HG02943 (cell line): ENCODE measurements around the gene RAD51B.

Experiments
- ATAC-seq: cut with Tn5 transposase; IDR thresholded peaks from one replicate; pipeline ENCODE4 v1.9.1; 2021; ENCODE audit warnings: mild to moderate bottlenecking, low read depth, moderate library complexity; ENCODE audit not compliant: unreplicated experiment

RAD51B gene

GRCh38 chr14:68639000-68639757, 819.6 kb downstream of the RAD51B start:
- no peak for ATAC-seq

DNA sequence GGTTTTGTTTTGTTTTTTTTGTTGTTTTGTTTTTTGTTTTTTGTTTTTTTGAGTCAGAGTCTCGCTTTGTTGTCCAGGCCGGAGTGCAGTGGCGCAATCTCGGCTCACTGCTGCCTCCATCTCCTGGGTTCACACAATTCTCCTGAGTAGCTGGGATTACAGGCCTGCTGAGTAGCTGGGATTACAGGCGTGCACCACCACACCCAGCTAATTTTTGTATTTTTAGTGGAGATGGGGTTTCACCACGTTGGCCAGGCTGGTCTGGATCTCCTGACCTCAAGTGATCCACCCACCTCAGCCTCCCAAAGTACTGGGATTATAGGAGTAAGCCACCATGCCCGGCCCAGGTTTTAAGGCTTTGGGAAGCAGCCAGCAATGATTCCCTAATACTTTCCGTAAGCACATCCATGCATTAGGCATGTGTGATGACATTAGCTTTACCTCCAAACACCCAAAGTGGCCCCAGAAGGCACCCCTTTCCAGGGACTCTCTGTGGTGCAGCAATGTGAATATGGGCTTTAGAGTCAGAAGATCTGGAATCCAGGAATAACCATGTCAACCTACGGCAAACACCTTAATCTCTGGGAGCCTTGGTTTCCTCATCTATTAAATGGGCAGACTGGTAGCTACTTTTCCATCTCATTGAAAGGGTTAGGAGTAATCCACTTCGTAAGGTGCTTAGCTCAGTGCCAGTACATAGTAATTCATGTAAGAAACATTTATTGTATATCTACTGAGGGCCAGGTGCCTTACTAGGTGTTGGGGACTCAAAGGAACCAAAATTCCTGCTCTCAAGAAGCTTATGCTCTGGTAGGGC, 820.4 kb downstream of the RAD51B start:
- no peak for ATAC-seq

GRCh38 chr14:68643673-68644072, 824.1 kb downstream of the RAD51B start:
- no peak for ATAC-seq

DNA sequence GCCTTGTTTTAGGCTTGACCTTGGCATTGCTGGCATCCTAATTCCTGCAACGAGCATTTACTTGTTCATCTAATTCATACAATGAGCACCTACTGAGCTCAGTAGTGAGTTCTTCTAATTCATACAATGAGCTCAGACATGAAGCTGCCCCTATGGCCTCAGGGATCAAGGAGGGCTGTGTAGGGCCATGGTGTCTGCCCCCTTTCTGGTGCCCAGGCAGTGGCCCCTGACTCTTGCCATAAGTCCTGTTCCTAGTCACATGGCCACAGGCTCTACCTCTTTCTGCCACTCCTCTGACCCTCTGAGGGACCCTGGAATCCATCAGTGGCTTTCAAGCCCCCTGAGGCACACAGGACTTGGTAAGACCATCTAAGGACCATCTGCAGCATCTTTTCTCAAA, 824.5 kb downstream of the RAD51B start:
- no peak for ATAC-seq

DNA sequence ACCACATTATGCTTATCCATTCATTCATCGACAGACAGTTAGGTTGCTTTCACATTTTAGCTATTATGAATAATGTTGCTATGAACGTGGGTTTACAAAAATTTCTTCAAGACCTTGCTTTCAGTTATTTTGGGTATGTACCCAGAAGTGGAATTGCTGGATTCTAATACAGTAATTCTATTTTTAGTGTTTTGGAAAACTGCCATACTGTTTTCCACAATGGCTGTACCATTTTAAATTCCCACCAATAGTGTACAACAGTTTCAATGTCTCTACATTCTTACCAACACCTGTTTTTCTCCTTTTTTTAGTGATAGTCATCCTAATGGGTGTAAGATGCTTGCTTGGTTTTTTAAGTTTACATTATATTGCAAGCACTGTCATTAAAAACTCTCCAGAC, 825.8 kb downstream of the RAD51B start:
- ATAC-seq, result no peak

GRCh38 chr14:68649476-68650189, 830.1 kb downstream of the RAD51B start:
- ATAC-seq, result no peak

DNA sequence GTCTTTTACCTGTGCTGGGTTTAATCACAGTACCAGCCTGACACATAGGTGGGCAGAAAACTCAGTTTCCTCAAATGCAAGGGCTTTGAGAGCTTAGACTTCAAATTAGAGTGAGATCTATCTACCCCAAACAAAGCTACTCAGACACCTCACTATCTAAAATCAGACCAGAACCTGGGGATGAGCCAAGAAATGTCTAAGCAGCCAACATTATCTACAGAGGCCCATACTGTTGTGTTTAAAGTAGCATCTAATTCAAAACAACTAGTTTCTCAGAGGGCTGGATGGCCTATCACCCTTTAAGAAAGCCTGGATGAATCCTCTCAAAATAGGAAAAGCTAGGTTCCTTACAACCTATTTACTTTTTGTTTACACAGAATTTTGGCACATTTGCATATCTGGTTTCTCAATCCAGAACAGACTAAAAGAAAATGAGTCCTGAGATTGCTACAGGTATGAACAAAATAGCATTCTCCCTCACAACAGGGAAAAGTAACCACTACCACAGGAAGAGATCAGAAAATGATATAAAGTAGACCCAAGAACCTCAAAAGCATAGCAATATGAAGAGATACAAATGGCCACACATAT, 830.9 kb downstream of the RAD51B start:
- no peak for ATAC-seq

DNA sequence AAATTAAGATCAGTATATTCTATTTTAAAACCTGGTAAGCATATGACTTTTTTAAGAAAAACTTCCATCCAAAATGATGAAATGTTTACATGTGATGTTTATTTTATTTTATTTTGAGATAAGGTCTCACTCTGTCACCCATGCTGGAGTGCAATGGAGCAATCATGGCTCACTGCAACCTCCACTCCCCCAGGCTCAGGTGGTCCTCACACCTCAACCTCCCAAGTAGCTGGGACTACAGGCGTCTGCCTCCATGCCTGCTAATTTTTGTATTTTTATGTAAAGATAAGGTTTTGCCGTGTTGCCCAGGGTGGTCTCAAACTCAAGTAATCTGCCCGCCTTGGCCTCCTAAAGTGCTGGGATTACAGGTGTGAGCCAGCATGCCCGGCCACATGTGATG, 831.5 kb downstream of the RAD51B start:
- ATAC-seq, result no peak

DNA sequence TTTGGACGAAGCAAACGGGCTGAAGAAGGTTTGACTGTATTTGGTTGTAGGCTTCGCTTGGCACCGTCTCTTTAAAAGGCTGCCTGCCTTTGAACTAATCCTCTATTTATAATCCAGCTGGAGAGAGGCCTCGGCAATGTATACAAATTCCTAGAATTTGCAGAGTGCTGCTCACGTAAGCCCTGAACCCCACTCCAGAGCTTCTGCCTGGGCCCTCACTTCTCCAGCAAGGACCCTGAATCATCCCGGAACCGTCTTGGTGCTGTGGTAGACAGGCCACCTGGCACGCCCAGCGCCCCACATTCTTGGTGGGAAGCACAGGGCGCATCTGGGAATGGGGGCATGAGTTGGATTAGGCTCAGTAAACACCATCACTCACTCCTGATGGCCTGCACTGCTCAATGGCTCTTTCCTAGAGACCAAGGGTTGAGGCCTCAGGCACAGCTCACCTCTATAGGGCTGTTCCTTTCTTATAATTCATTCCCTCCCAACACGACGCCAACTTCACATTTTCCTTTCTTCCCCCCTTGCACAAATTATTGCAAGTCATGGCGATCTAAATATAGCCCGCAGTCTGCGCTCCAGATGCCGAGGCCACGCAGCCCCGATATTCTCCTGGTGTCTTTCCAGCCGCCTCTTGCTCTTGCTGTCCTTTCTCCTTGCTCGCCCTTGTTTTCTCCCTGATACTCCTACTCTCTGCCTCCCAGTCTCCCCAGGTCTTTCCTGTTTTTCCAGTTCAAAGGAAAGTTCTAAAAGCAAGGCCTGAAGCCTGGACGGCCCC, 832.3 kb downstream of the RAD51B start:
- ATAC-seq, result no peak

DNA sequence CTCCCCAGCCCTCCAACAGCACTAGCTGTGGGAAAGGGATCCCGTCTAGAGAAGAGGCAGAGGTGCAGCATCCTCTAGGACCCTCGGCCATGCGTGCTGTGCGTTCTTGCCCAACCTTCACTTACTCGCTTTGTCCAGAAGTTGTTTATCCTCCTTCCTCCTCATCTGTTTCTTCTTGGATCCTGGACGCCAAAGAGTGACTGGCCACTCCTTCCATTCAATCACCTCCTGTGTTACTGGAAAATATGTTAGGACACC, 832.8 kb downstream of the RAD51B start:
- ATAC-seq, result no peak

DNA sequence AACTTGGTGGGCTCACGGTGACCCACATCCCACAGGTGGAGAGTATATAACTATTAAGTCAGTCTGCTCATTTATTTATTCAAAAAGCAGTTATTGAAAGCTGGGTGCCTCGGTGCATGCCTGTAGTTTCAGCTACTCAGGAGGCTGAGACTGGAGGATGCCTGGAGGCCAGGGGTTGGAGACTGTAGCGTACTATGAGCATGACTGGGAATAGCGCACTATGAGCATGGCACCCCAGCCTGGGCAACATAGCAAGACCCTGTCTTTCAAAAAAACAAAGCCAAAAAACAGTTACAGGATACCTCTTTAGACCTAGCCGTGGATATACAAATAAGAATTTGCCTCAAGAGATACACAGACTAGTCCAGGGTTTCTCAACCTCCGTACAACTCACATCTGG, 833.5 kb downstream of the RAD51B start:
- ATAC-seq, result no peak

DNA sequence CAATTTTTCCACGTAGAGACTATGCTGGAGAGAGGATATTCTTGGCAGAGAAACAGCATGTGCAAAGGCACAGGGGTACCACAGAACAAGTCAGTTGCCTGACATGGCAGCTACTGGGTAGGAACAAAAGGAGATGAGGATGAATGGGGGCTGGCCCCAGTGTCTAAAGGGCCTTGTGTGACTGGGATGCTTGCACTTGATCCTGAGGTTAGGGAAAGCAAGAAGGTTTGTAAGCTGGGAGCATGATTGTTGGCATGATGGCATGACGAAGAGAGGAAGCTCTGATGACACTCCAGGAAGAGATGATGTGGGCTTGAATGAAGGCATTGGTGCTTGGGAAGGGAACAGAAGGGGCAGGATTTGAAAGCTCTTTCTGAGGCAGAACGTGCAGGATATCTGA, 834.2 kb downstream of the RAD51B start:
- no peak for ATAC-seq

- no peak for ATAC-seq
Measured at GRCh38 chr14:68654471-68654941, 834.9 kb downstream of the RAD51B start.

DNA sequence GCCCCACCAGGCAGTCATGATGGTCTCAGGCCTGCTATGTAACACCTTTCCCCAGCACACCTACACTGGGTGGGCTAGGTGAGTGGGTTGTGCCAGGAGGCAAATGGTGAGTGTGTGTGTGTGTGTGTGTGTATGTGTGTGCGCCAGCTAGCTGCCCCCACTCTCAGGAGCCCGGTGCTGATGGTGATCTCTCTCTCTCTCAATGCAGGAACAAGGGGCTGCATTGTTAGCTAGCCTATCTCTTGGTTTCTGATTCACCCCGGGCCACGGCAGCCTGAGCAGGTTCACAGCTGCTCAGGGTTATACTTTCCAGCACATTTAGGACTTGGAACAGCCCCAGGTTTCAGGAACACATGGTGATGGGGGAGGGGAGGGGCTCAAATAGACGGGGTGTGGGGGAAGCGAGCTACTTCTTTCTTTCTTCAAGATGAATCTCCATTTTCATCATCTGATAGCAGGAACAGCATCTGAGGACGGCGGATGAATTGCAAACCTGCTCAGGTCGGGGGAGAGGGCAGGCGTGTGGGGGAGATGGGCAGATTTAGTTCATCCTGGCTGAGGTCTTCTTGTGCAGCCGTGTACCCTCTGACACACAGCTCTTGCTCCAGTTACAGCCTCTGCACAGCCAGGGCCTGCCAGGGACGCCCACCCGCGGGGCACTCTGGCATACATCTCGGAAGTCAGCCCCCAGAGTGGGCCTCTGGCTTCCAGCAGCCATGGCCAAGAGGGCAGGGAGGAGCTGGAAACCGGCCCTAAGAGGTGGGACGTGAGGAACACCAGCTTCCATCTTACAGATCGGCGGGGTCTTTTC, 835.6 kb downstream of the RAD51B start:
- no peak for ATAC-seq

DNA sequence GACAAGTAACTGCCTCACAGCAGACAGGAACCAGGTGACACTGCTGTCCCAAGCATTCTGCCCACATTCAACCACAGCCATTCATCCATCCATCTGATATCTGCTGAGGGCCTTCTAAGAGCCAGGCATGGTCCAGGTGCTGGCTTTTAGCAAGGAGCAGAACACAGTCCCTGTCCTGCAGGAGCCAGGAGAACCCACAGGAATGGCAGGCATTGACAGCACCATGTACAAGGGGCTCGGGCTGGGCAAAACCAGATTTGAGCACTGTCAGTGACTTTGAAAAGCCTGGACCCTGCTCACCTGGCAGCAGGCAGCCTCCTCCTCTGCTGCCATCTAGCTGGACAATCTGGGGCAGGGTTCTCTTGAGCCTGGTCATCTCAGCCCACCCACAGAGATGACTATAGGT, 836.3 kb downstream of the RAD51B start:
- ATAC-seq, result no peak

DNA sequence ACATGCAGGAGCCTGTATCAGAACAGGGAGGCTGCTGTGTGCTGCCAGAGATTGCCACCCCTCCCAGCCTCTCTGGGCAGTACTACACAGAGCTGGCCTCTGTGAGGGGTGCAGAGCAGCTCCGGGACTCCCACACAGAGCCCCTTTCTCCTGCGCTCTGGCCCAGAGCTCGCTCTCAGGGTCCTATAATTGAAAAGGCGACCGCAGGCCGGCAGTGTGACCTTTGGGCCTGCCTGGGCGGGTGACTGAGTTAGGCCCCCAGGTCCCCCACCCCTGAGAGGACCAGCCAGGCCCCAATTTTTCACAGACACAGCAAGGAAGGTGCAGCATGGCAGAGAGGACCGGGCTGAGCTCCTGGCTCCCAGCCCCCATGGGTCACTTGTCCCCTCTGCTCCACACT, 836.9 kb downstream of the RAD51B start:
- ATAC-seq, result no peak

DNA sequence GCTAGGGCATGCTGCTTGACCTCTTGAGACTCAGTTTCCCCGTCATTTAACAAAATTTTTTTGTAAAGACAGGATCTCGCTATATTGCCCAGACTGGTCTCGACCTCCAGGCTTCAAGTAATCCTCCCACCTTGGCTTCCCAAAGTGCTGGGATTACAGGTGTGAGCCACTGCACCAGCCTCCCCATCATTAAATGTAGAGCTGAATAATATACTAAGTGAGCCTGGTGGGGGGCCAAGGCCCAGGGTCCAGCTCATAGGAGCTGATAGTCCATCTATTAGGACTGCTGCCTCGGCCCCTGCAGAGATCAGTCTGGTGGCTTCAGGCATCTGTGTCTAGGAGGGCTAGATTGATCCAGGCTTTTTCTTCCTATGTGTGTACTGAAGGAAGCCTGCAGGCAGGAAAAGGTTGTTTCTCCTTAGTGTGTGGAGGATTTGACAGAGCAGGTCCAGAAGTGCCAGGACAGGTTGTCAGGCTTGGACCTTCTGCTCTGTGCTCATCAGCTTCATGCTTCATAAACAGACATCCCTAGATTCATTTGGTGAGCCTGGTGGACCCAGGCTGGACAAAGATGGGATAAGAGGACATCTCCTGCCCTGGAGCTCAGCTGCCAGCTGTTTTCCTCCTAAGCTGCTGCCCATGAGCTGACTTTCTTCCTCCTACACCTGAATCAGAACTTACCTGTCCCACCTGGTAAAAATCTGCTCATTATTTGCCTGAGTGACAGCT, 837.9 kb downstream of the RAD51B start:
- ATAC-seq, result no peak

DNA sequence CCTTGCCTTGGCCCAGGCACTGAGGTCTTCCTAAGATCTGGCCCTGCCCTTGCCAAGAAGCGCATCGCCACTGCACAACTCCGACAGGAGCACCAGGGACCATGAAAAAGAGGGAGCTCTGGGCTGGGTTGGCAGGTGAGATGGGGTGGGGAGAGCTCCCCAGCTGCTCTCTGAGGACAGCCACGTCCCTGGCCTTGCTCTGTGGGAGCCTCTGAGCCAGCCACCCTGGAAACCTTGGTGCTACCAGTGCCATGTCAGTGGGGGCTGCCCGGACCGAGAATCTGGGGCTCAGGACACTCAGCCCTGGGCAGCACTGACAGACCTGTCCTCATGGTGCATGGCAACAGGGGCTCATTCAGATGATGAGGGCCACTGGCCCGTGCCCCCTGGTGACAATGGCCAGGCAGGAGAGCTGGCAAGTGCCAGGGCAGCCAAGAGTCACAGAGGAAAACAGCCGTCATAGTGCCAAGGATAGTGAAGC, 838.5 kb downstream of the RAD51B start:
- ATAC-seq, result no peak
